ENCODE measurements around the gene CFAP97.

The CFAP97 gene

GRCh38 chr4:185221912-185222311 is 18.1 kb upstream of the CFAP97 start:
- TF ChIP-seq, protein P1, sequence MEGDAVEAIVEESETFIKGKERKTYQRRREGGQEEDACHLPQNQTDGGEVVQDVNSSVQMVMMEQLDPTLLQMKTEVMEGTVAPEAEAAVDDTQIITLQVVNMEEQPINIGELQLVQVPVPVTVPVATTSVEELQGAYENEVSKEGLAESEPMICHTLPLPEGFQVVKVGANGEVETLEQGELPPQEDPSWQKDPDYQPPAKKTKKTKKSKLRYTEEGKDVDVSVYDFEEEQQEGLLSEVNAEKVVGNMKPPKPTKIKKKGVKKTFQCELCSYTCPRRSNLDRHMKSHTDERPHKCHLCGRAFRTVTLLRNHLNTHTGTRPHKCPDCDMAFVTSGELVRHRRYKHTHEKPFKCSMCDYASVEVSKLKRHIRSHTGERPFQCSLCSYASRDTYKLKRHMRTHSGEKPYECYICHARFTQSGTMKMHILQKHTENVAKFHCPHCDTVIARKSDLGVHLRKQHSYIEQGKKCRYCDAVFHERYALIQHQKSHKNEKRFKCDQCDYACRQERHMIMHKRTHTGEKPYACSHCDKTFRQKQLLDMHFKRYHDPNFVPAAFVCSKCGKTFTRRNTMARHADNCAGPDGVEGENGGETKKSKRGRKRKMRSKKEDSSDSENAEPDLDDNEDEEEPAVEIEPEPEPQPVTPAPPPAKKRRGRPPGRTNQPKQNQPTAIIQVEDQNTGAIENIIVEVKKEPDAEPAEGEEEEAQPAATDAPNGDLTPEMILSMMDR (conservative IDR thresholded peaks at IDR 0.05) = no peak

DNA sequence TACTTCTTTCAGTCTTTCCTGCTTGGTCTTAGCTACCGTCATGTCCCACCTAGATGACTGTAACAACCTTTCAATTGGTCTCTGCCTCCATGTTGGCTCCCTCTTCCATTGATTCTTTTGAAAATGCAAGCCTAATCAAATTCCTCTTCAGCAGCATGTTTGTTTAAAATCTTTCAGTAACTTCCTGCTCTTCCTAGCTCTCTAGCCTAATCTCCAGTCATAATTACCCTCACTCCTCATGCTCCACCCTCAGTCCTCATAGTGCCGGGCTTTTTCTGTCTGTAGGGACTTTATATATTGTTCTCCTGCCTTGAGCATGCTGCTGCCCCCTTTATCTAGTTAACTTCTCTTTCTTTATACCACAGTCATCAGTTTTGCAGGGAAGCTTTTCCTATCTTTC is 17.7 kb upstream of the CFAP97 start:
- H3K27ac ChIP-seq = no peak overlapping the region
- TF ChIP-seq, protein P1 (conservative IDR thresholded peaks at IDR 0.05) = no peak

More at GRCh38 chr4:185221912-185222311, 18.1 kb upstream of the CFAP97 start:
- no peak overlapping the region for H3K27ac ChIP-seq

GRCh38 chr4:185219551-185220344 is 15.9 kb upstream of the CFAP97 start:
- H3K27ac ChIP-seq = peak overlapping the region; percentile 61
- TF ChIP-seq, protein P1 (conservative IDR thresholded peaks at IDR 0.05) = no peak

- no peak overlapping the region for H3K27ac ChIP-seq
- TF ChIP-seq, protein P1 (conservative IDR thresholded peaks at IDR 0.05) = no peak
These were observed 14.5 kb upstream of the CFAP97 start for GRCh38 chr4:185218312-185218711.

DNA sequence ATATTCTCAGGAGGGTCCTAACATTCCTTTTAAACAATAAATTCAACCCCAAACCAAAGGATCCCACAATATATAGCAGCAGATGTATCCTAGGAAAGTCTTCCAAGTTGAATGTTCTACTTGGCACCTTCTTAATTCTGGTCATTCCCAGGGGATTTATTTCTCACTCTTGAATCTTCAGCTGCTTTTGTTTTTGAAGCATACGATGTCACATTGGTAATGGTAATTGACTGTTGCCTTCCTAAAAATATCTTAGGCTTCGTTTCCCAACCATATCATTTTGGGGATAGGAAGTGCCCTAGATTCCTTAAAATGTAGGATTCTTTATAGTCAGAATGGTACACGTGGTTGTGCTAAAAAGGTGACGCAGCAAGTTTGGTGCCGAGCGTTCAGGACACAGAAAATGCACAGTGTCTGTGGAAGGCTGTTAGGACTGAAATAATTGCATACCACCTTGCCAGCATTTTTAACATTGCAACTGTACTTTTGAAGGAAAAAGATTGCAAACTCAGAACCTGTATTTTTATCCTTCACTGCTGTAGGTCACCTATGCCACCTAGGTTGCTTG is 13.7 kb upstream of the CFAP97 start:
- H3K27ac ChIP-seq = no peak overlapping the region
- TF ChIP-seq, protein P1 (conservative IDR thresholded peaks at IDR 0.05) = no peak

DNA sequence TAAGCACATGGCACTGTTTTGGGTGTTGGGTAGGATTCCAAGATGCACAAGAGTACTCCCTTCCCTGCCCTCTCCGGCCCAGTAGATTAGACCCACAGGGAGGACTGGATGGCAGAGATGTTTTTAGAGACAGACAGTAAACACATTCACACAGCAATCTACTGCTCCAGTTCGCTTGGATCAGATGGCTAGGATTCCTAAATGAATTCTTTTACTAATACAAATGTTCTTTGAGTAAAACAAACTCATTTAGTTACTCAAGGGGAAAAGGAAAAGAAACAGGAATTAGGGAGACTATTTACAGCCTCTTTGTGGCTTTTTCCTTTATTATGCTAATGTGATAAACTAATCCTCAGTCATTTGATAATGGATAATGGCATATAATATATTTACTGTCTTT is 11.5 kb upstream of the CFAP97 start:
- no peak overlapping the region for H3K27ac ChIP-seq
- TF ChIP-seq, protein P1 (conservative IDR thresholded peaks at IDR 0.05) = no peak

GRCh38 chr4:185213877-185214276 is 10.1 kb upstream of the CFAP97 start:
- no peak overlapping the region for H3K27ac ChIP-seq
- TF ChIP-seq, protein P1 (conservative IDR thresholded peaks at IDR 0.05) = no peak
